Spleen (tissue), 7 donors: ENCODE measurements around the gene MTERF1.

ENCODE experiments used
- CTCF ChIP-seq, 11 experiments: fragments of 200-600 bp in 7 of 11; fragments of 450-650 bp in 4 of 11; sonication (generic) in 4 of 11; IDR thresholded peaks in 8 of 11; conservative IDR thresholded peaks in 3 of 11; 1 replicate in 7 of 11; 2 replicates in 4 of 11; pipeline versions ENCODE4 v1.4.0 to v1.8.0; 2016 to 2021; ENCODE audit warnings: antibody characterized with exemption in 11 of 11, inconsistent platforms in 4 of 11, mild to moderate bottlenecking in 1 of 11
- POLR2A ChIP-seq, 3 donors: fragments of 450-650 bp; IDR thresholded peaks; one replicate each; pipeline ENCODE4 v1.5.1; 2017; ENCODE audit warnings: antibody characterized with exemption in 3 of 3, mild to moderate bottlenecking in 1 of 3
- donor health status: DM: no; HTN: no; CAD: no; lungs with moderate emphysema.
- donor health status: DM: no; HTN: no; CAD: no.
- donor health status: DM: no; HTN: no; CAD: no.

DNA sequence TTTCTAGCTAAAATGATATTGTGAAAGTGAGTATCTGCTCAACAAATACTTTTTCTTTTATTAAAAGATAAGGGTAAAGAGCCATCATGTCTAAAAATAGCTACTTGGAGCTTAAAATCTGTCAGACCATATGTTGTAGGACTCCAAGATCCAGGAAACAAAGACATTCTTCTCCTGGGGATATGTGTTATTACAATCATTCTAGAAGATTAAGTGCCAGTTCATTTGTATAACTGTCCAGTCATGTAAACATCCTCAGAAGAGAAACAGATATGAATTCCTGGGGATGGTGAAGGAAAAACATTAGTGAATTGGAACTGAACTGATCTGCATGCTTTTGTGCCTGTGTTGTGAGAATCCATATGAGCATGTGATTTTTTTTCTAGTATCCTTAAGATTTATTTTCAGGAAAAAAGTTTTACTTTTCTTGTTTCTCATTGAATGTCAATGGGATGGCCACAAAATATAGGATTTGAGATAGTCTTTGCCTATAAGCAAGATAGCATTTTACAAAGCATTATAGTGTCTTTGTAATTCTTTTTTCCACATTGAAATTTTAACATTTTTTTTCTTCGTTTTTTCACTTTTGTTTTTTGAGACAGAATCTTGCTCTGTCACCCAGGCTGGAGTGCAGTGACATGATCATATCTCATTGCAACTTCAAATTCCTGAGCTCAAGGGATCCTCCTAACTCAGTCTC is 14.4 kb upstream of the MTERF1 start:
- TF ChIP-seq CTCF (IDR thresholded peaks at IDR 0.05 in 8 of 11, conservative IDR thresholded peaks at IDR 0.05 in 3 of 11) (no peak), POLR2A (IDR thresholded peaks at IDR 0.05) (no peak)
